ENCODE data around the gene NFE2L1.

DNA sequence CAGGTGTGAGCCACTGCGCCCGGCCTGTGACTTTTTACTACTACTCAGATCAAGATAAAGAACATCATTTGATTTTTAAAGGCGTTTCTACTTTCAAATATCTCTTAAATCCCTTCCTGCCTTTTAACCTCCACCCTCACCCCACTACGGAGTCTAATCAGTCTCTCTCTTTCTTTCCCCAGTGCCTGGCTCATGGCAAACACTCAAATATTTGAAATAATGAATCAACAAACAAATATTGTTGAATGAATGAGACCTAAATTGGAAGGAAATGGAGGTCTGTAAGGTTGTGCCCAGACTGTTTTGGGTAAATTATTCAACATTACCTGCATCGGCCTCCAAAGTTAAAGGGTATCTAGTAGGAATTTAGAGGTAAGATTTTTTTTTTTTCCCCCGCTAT is 25.3 kb upstream of the NFE2L1 start:
- TF ChIP-seq, protein P1, sequence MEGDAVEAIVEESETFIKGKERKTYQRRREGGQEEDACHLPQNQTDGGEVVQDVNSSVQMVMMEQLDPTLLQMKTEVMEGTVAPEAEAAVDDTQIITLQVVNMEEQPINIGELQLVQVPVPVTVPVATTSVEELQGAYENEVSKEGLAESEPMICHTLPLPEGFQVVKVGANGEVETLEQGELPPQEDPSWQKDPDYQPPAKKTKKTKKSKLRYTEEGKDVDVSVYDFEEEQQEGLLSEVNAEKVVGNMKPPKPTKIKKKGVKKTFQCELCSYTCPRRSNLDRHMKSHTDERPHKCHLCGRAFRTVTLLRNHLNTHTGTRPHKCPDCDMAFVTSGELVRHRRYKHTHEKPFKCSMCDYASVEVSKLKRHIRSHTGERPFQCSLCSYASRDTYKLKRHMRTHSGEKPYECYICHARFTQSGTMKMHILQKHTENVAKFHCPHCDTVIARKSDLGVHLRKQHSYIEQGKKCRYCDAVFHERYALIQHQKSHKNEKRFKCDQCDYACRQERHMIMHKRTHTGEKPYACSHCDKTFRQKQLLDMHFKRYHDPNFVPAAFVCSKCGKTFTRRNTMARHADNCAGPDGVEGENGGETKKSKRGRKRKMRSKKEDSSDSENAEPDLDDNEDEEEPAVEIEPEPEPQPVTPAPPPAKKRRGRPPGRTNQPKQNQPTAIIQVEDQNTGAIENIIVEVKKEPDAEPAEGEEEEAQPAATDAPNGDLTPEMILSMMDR (IDR thresholded peaks at IDR 0.05 in 2 of 3, conservative IDR thresholded peaks at IDR 0.05 in 1 of 3; ENCODE audit: borderline replicate concordance in 1 of 3, insufficient read depth in 1 of 3, low read depth in 2 of 3, low read length in 2 of 3), result no peak
- TF ChIP-seq POLR2A (IDR thresholded peaks at IDR 0.05; ENCODE audit: borderline replicate concordance, extremely low read depth, insufficient read depth, insufficient read length), result no peak
- TF ChIP-seq JUND (IDR thresholded peaks at IDR 0.05), result no peak
- TF ChIP-seq EZH2phosphoT487 (IDR thresholded peaks at IDR 0.05; ENCODE audit: borderline replicate concordance), result no peak
- TF ChIP-seq EZH2 (IDR thresholded peaks at IDR 0.05), result no peak

Measured in HCT116 (cell line).